Activated T-helper 1 cell treated with anti-CD3 and anti-CD28 coated beads, Interleukin-12 subunit alpha, Interleukin-12 subunit beta, Interleukin-2, Interleukin-4 antibody, amounts not matched to agents 30 ng/mL and 10 ng/mL and 1 ng/mL, durations not matched to agents 14 hours and 24 hours and 36 hours (primary cell): ENCODE measurements around the gene CCDC81. TPM values are rescaled to one million over a fixed set of nuclear protein-coding genes. Genes with fewer than 3 reads are reported as not detected.

Experiments
- DNase-seq: peaks from one replicate; pipeline ENCODE4 v3.0.0; 2021; ENCODE audit warnings: low spot score
- H3K27ac Mint-ChIP-seq: one replicate; pipeline ENCODE4 v1.8.0; 2021; ENCODE audit warnings: mild to moderate bottlenecking, mixed read lengths
- H3K27me3 Mint-ChIP-seq: one replicate; pipeline ENCODE4 v1.8.0; 2022; ENCODE audit warnings: mild to moderate bottlenecking, moderate library complexity, mixed read lengths; ENCODE audit not compliant: insufficient read depth
- H3K36me3 Mint-ChIP-seq: one replicate; pipeline ENCODE4 v1.8.0; 2021; ENCODE audit warnings: low read depth, mixed read lengths
- H3K4me1 Mint-ChIP-seq: one replicate; pipeline ENCODE4 v1.8.0; 2021; ENCODE audit warnings: low read depth, mixed read lengths
- H3K4me3 Mint-ChIP-seq: one replicate; pipeline ENCODE4 v1.8.0; 2021; ENCODE audit warnings: mild to moderate bottlenecking, moderate library complexity, mixed read lengths
- H3K9me3 Mint-ChIP-seq: one replicate; pipeline ENCODE4 v1.8.0; 2021; ENCODE audit warnings: mixed read lengths
- intact Hi-C: fragments of 100-400 bp; cut with micrococcal nuclease; formaldehyde crosslinking; loops from one replicate; pipeline ENCODE4 v1.15.1; 2024
- total RNA-seq: library from RNA; stranded (reverse); gene quantifications from 2 replicates; pipeline ENCODE4 v1.2.3, GENCODE V29; 2022

The CCDC81 gene
- total RNA-seq, 1 donor from 2014 or later, result 1.3 TPM

DNA sequence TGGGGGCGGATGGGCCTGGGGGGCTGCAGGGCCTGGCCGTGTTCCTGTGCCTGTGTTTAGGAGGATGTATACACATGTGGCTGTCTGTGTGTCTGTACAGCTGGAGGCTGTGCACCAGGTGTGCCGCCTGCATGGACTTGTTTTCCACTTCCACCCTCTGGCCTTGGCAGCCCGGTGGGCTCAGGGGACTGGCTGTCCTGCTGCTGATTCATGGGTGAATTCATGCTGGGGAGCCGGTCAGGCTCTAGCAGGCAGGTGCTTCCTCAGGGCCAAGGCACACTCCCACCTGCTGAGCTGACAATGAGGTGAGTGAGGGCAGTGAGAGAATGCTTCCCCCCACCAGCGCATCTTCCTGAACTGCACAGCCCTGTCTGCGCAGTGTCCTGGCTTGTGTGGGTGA is 88.4 kb downstream of the CCDC81 start:
- intact Hi-C loops, result no loop called here
- H3K4me1 Mint-ChIP-seq, result peaks cover 51% of the 10 kb centered on the region
- DNase-seq, result no peak
- no peak overlapping the region for H3K27ac Mint-ChIP-seq
- no peak overlapping the region for H3K4me3 Mint-ChIP-seq
- H3K27me3 Mint-ChIP-seq, result no peaks in the 10 kb centered on the region
- peaks cover 3% of the 10 kb centered on the region for H3K9me3 Mint-ChIP-seq
- peaks cover 5% of the 10 kb centered on the region for H3K36me3 Mint-ChIP-seq

DNA sequence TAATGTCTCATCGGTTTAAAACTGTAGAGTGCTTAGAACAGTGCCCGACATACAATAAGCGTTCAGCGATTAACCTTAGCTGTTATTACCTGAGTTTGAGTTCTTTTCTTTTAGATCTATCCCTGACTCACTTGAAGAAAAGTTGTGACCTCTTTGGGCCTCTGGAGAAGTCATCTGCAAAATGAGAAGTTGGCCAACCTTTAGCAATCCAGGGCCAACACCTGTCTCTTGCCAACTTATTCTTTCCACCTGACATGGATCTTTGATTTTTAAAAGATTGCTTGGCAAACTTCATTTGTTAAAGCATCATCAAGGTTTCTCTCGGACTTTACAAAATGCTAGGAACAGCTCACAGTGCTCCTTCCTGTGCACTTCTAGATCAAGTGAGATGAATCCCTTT is 89.3 kb downstream of the CCDC81 start:
- intact Hi-C loops, result no loop called here
- Mint-ChIP-seq H3K4me3 (no peak overlapping the region), H3K36me3 (peaks cover 5% of the 10 kb centered on the region), H3K9me3 (peaks cover 3% of the 10 kb centered on the region), H3K27me3 (no peaks in the 10 kb centered on the region), H3K27ac (no peak overlapping the region), H3K4me1 (peaks cover 44% of the 10 kb centered on the region)
- DNase-seq, result no peak

DNA sequence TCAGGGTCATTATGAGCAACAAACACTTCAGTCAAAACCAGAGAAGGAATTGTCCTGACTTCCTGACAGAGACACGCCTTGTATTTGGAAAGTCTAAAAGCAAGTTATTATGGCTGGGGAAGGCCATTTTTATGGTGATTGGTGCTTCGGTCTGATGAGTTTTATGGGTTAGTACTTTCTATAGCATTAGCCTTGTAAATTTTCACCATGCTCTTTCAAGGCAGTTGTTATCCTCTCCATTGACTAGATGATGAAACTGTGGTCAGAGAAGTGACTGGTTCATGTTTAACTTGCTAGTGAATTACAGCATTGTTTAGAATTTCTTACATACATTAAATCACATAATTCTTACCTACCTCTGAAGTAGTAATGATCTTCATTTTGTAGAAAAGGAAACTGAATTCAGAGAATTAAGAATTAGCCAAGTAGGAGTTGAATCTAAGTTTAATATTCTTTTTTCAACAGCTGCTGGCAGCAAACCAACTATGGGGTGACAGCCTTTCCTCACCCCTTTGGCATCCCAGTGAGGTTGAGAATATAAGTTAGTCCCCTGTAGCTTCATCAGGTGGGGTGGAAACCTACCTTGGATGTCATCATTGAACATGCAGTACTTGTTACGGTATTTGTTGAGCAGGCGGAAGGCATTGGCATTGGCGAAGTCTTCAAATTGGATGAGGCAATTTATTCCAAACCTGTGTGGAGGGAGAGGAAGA is 90.0 kb downstream of the CCDC81 start:
- H3K4me3 Mint-ChIP-seq, result no peak overlapping the region
- no peaks in the 10 kb centered on the region for H3K27me3 Mint-ChIP-seq
- peaks cover 5% of the 10 kb centered on the region for H3K36me3 Mint-ChIP-seq
- H3K27ac Mint-ChIP-seq, result no peak overlapping the region
- peaks cover 36% of the 10 kb centered on the region for H3K4me1 Mint-ChIP-seq
- no peak for DNase-seq
- intact Hi-C loops, result no loop called here
- H3K9me3 Mint-ChIP-seq, result peaks cover 3% of the 10 kb centered on the region

DNA sequence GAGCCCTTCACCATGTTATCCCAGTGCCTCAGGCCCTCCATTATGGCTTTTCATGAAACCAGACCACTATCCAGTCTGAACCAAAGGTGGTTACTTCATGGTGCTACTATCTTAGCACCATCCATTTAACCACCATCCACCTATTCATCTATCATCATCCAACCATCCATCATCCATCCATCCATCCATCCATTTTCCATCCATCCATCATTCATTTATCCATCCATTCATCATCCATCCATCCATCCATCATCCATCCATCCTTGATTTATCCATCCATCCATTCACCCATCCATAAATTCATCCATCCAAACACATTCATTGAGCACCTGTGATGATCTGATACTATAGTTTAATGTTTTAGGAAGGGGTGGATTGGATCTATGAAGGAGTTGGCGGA is 93.5 kb downstream of the CCDC81 start:
- peaks cover 25% of the 10 kb centered on the region for H3K4me1 Mint-ChIP-seq
- H3K27me3 Mint-ChIP-seq, result no peaks in the 10 kb centered on the region
- H3K9me3 Mint-ChIP-seq, result peaks cover 3% of the 10 kb centered on the region

DNA sequence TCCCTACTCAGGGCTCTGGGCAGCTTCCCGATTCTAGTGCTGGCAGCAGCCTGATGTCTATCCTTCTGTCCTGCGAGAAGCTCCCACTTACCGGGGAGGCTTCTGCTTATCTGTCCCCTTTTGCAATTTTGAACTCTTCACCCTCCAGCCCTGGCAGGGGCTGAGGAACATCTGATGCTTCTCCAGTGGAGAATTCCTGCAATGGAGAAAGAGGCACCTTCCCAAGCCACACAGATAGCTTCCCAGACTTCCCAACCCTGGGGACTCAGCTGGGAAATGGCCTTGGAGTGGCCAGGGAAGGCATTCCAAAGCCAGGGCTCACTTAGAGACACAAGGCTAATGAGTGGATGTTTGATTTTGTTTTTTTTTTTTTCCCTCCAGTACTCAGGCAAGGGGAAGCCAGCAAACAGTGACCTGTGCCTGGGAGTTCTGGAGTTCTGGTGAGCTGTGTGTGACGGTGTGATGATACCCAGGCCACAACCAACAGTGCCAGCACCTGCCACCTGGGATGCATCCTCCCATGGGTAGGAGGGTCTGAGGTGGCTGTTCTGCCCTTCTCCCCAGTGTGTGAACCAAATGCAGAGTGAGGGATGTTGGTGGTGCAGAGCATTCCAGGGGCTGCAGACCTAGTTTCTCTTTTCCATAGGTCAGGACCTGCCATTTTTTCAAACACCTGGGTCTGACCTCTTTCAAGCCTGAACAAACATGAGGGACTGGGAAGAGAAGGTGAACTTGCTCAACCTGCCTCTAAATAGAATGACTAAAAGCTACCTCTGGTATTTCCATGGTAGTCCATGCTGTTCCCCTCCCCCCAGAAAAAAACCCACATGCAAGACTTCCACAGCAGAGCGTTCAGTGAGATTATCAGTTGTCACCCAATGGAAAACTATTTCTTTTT is 95.1 kb downstream of the CCDC81 start:
- H3K27ac Mint-ChIP-seq, result peak overlapping the region; percentile 24
- peaks cover 13% of the 10 kb centered on the region for H3K4me1 Mint-ChIP-seq
- peaks cover 2% of the 10 kb centered on the region for H3K9me3 Mint-ChIP-seq
- intact Hi-C loops, result no loop called here
- no peak for DNase-seq
- no peaks in the 10 kb centered on the region for H3K27me3 Mint-ChIP-seq
- no peak overlapping the region for H3K4me3 Mint-ChIP-seq
- H3K36me3 Mint-ChIP-seq, result peaks cover 3% of the 10 kb centered on the region

More for the DNA sequence above, 93.5 kb downstream of the CCDC81 start:
- DNase-seq, result no peak
- Mint-ChIP-seq H3K36me3 (peaks cover 3% of the 10 kb centered on the region), H3K27ac (no peak overlapping the region), H3K4me3 (no peak overlapping the region)
- intact Hi-C loops, result no loop called here

Other genes with a start within 250 kb of the CCDC81 start
- 279 and 294 TPM in 2 replicates for gene EED, start 130.1 kb upstream of the CCDC81 start, total RNA-seq
- 54.2 and 56.4 TPM in 2 replicates for gene HIKESHI, start 72.6 kb upstream of the CCDC81 start, total RNA-seq